Measurements from ENCODE around the gene CRKL.
"Not testable (repeated sequence)": the region's sequence is repeated elsewhere in the genome, so short reads cannot be mapped to it uniquely, and the experiment has no call there.

CRKL gene

GRCh38 chr22:20930004-20930403, 12.8 kb downstream of the CRKL start:
- Histone ChIP-seq H2AK5ac (ENCODE audit: low read depth, low read length) (no peak overlapping the region), H4K91ac (ENCODE audit: low read depth, low read length, poor library complexity) (no peak overlapping the region), H3K4ac (ENCODE audit: low read length) (no peak overlapping the region), H2BK120ac (ENCODE audit: low read depth, low read length) (no peak overlapping the region), H3K9ac (ENCODE audit: low read depth, low read length, poor library complexity) (no peak overlapping the region), H4K8ac (ENCODE audit: low read depth, low read length) (no peak overlapping the region), H3K9me3 (replicated peaks in 1 of 2; ENCODE audit: control insufficient read depth in 2 of 2, insufficient read depth in 1 of 2, low read depth in 1 of 2, low read length in 2 of 2) (peaks cover 0 to 8% of the 10 kb centered on the region in 2 donors), H2AFZ (ENCODE audit: low read length) (no peak overlapping the region), H3K27ac (replicated peaks; ENCODE audit: low read length) (no peak overlapping the region), H3K18ac (ENCODE audit: low read length) (no peak overlapping the region), H3K27me3 (ENCODE audit: control insufficient read depth in 3 of 3, insufficient read depth in 3 of 3, low read depth in 1 of 3, low read length in 3 of 3) (no peaks in the 10 kb centered on the region), H2BK5ac (ENCODE audit: low read length) (no peak overlapping the region), H3K4me3 (ENCODE audit: low read length in 2 of 2) (no peak overlapping the region), H3K4me1 (ENCODE audit: control insufficient read depth in 2 of 2, insufficient read depth in 1 of 2, low read depth in 1 of 2, low read length in 2 of 2) (peaks cover 0 to 8% of the 10 kb centered on the region in 2 donors), H2BK15ac (ENCODE audit: low read length) (no peak overlapping the region), H3K79me1 (ENCODE audit: low read depth, low read length) (peaks cover 5% of the 10 kb centered on the region), H3K14ac (ENCODE audit: low read length) (no peak overlapping the region), H3K23ac (ENCODE audit: low read depth, low read length, poor library complexity) (no peak overlapping the region), H3K36me3 (replicated peaks in 1 of 2; ENCODE audit: control insufficient read depth in 2 of 2, insufficient read depth in 2 of 2, low read length in 2 of 2) (peaks cover 9 to 65% of the 10 kb centered on the region in 2 donors), H3K4me2 (ENCODE audit: insufficient read depth, low read length, poor library complexity, severe bottlenecking) (no peak overlapping the region), H2BK12ac (ENCODE audit: low read length) (no peak overlapping the region)
- no peak for DNase-seq (ENCODE audit: low spot score)
- no CpG with 5 or more reads among the region's 1 CpG for WGBS, 2 donors (ENCODE audit: extremely low coverage in 2 of 2, insufficient read length in 2 of 2, insufficient replicate concordance in 1 of 2)

GRCh38 chr22:20930435-20930834, 13.2 kb downstream of the CRKL start:
- H3K4me1 ChIP-seq (ENCODE audit: control insufficient read depth in 2 of 2, insufficient read depth in 1 of 2, low read depth in 1 of 2, low read length in 2 of 2); H3K9me3 ChIP-seq (replicated peaks in 1 of 2; ENCODE audit: control insufficient read depth in 2 of 2, insufficient read depth in 1 of 2, low read depth in 1 of 2, low read length in 2 of 2); H2BK120ac ChIP-seq (ENCODE audit: low read depth, low read length); H3K4ac ChIP-seq (ENCODE audit: low read length); H3K4me2 ChIP-seq (ENCODE audit: insufficient read depth, low read length, poor library complexity, severe bottlenecking); H3K9ac ChIP-seq (ENCODE audit: low read depth, low read length, poor library complexity); H2AFZ ChIP-seq (ENCODE audit: low read length); DNase-seq (ENCODE audit: low spot score); H3K27ac ChIP-seq (replicated peaks; ENCODE audit: low read length); H3K4me3 ChIP-seq (ENCODE audit: low read length in 2 of 2); H2BK15ac ChIP-seq (ENCODE audit: low read length); H3K27me3 ChIP-seq (ENCODE audit: control insufficient read depth in 3 of 3, insufficient read depth in 3 of 3, low read depth in 1 of 3, low read length in 3 of 3); H2BK5ac ChIP-seq (ENCODE audit: low read length); H3K79me1 ChIP-seq (ENCODE audit: low read depth, low read length); H3K14ac ChIP-seq (ENCODE audit: low read length); H2BK12ac ChIP-seq (ENCODE audit: low read length); H4K91ac ChIP-seq (ENCODE audit: low read depth, low read length, poor library complexity); H4K8ac ChIP-seq (ENCODE audit: low read depth, low read length); H3K23ac ChIP-seq (ENCODE audit: low read depth, low read length, poor library complexity); H3K18ac ChIP-seq (ENCODE audit: low read length); H2AK5ac ChIP-seq (ENCODE audit: low read depth, low read length): not testable (repeated sequence)
- no CpG with 5 or more reads among the region's 12 CpGs for WGBS, 2 donors (ENCODE audit: extremely low coverage in 2 of 2, insufficient read length in 2 of 2, insufficient replicate concordance in 1 of 2)
- H3K36me3 ChIP-seq (replicated peaks in 1 of 2; ENCODE audit: control insufficient read depth in 2 of 2, insufficient read depth in 2 of 2, low read length in 2 of 2), result peaks cover 9 to 66% of the 10 kb centered on the region in 2 donors

GRCh38 chr22:20931126-20931654, 14.0 kb downstream of the CRKL start:
- no peak overlapping the region for H3K4me3 ChIP-seq (ENCODE audit: low read length in 2 of 2)
- H3K27me3 ChIP-seq (ENCODE audit: control insufficient read depth in 3 of 3, insufficient read depth in 3 of 3, low read depth in 1 of 3, low read length in 3 of 3), result no peaks in the 10 kb centered on the region
- no peak overlapping the region for H2AK5ac ChIP-seq (ENCODE audit: low read depth, low read length)
- WGBS, 2 donors (ENCODE audit: extremely low coverage in 2 of 2, insufficient read length in 2 of 2, insufficient replicate concordance in 1 of 2), result no CpG with 5 or more reads among the region's 4 CpGs
- no peak overlapping the region for H2BK12ac ChIP-seq (ENCODE audit: low read length)
- H3K4me2 ChIP-seq (ENCODE audit: insufficient read depth, low read length, poor library complexity, severe bottlenecking), result no peak overlapping the region
- no peak overlapping the region for H3K9ac ChIP-seq (ENCODE audit: low read depth, low read length, poor library complexity)
- peaks cover 0 to 5% of the 10 kb centered on the region in 2 donors for H3K4me1 ChIP-seq (ENCODE audit: control insufficient read depth in 2 of 2, insufficient read depth in 1 of 2, low read depth in 1 of 2, low read length in 2 of 2)
- H2BK120ac ChIP-seq (ENCODE audit: low read depth, low read length), result no peak overlapping the region
- H3K23ac ChIP-seq (ENCODE audit: low read depth, low read length, poor library complexity), result no peak overlapping the region
- peaks cover 8% of the 10 kb centered on the region for H3K79me1 ChIP-seq (ENCODE audit: low read depth, low read length)
- peaks cover 0 to 8% of the 10 kb centered on the region in 2 donors for H3K9me3 ChIP-seq (replicated peaks in 1 of 2; ENCODE audit: control insufficient read depth in 2 of 2, insufficient read depth in 1 of 2, low read depth in 1 of 2, low read length in 2 of 2)
- no peak for DNase-seq (ENCODE audit: low spot score)
- H3K14ac ChIP-seq (ENCODE audit: low read length), result no peak overlapping the region
- H2BK5ac ChIP-seq (ENCODE audit: low read length), result no peak overlapping the region
- no peak overlapping the region for H2BK15ac ChIP-seq (ENCODE audit: low read length)
- no peak overlapping the region for H3K4ac ChIP-seq (ENCODE audit: low read length)
- H4K91ac ChIP-seq (ENCODE audit: low read depth, low read length, poor library complexity), result no peak overlapping the region
- H3K18ac ChIP-seq (ENCODE audit: low read length), result no peak overlapping the region
- H2AFZ ChIP-seq (ENCODE audit: low read length), result no peak overlapping the region
- no peak overlapping the region for H4K8ac ChIP-seq (ENCODE audit: low read depth, low read length)
- no peak overlapping the region for H3K27ac ChIP-seq (replicated peaks; ENCODE audit: low read length)
- H3K36me3 ChIP-seq (replicated peaks in 1 of 2; ENCODE audit: control insufficient read depth in 2 of 2, insufficient read depth in 2 of 2, low read length in 2 of 2), result peaks cover 12 to 67% of the 10 kb centered on the region in 2 donors

DNA sequence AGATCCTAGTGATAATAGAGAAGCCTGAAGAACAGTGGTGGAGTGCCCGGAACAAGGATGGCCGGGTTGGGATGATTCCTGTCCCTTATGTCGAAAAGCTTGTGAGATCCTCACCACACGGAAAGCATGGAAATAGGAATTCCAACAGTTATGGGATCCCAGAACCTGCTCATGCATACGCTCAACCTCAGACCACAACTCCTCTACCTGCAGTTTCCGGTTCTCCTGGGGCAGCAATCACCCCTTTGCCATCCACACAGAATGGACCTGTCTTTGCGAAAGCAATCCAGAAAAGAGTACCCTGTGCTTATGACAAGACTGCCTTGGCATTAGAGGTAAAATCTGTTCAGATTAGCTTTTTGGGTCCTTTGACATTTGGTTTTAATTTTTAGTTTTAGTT, 16.7 kb downstream of the CRKL start:
- no peak overlapping the region for H2BK12ac ChIP-seq (ENCODE audit: low read length)
- H3K36me3 ChIP-seq (replicated peaks in 1 of 2; ENCODE audit: control insufficient read depth in 2 of 2, insufficient read depth in 2 of 2, low read length in 2 of 2), result peaks cover 26 to 80% of the 10 kb centered on the region in 2 donors
- no peaks in the 10 kb centered on the region for H3K27me3 ChIP-seq (ENCODE audit: control insufficient read depth in 3 of 3, insufficient read depth in 3 of 3, low read depth in 1 of 3, low read length in 3 of 3)

More for the DNA sequence above, 16.7 kb downstream of the CRKL start:
- DNase-seq (ENCODE audit: low spot score), result no peak
- no peak overlapping the region for H3K27ac ChIP-seq (replicated peaks; ENCODE audit: low read length)
- H4K8ac ChIP-seq (ENCODE audit: low read depth, low read length), result no peak overlapping the region
- H2AK5ac ChIP-seq (ENCODE audit: low read depth, low read length), result no peak overlapping the region
- H3K4ac ChIP-seq (ENCODE audit: low read length), result no peak overlapping the region
- no peak overlapping the region for H3K4me2 ChIP-seq (ENCODE audit: insufficient read depth, low read length, poor library complexity, severe bottlenecking)
- no peak overlapping the region for H4K91ac ChIP-seq (ENCODE audit: low read depth, low read length, poor library complexity)
- no peak overlapping the region for H3K9ac ChIP-seq (ENCODE audit: low read depth, low read length, poor library complexity)
- no peak overlapping the region for H2BK15ac ChIP-seq (ENCODE audit: low read length)
- no peak overlapping the region for H3K14ac ChIP-seq (ENCODE audit: low read length)
- H3K79me1 ChIP-seq (ENCODE audit: low read depth, low read length), result peaks cover 8% of the 10 kb centered on the region
- H2AFZ ChIP-seq (ENCODE audit: low read length), result no peak overlapping the region
- H2BK120ac ChIP-seq (ENCODE audit: low read depth, low read length), result no peak overlapping the region
- H3K23ac ChIP-seq (ENCODE audit: low read depth, low read length, poor library complexity), result no peak overlapping the region
- WGBS, 2 donors (ENCODE audit: extremely low coverage in 2 of 2, insufficient read length in 2 of 2, insufficient replicate concordance in 1 of 2), result no CpG with 5 or more reads among the region's 7 CpGs
- no peak overlapping the region for H3K4me3 ChIP-seq (ENCODE audit: low read length in 2 of 2)
- no peak overlapping the region for H2BK5ac ChIP-seq (ENCODE audit: low read length)
- H3K9me3 ChIP-seq (replicated peaks in 1 of 2; ENCODE audit: control insufficient read depth in 2 of 2, insufficient read depth in 1 of 2, low read depth in 1 of 2, low read length in 2 of 2), result no peaks in the 10 kb centered on the region
- peaks cover 0 to 2% of the 10 kb centered on the region in 2 donors for H3K4me1 ChIP-seq (ENCODE audit: control insufficient read depth in 2 of 2, insufficient read depth in 1 of 2, low read depth in 1 of 2, low read length in 2 of 2)
- H3K18ac ChIP-seq (ENCODE audit: low read length), result no peak overlapping the region
